NCI-H2081 treated with DMSO at 0.1 percent for 48 hours (cell line): ENCODE results near the gene ECT2L.

Source experiments
- DNase-seq: peaks from one replicate; lab custom pipeline; 2025; lab: John Stamatoyannopoulos, UW

Gene ECT2L, protein sequence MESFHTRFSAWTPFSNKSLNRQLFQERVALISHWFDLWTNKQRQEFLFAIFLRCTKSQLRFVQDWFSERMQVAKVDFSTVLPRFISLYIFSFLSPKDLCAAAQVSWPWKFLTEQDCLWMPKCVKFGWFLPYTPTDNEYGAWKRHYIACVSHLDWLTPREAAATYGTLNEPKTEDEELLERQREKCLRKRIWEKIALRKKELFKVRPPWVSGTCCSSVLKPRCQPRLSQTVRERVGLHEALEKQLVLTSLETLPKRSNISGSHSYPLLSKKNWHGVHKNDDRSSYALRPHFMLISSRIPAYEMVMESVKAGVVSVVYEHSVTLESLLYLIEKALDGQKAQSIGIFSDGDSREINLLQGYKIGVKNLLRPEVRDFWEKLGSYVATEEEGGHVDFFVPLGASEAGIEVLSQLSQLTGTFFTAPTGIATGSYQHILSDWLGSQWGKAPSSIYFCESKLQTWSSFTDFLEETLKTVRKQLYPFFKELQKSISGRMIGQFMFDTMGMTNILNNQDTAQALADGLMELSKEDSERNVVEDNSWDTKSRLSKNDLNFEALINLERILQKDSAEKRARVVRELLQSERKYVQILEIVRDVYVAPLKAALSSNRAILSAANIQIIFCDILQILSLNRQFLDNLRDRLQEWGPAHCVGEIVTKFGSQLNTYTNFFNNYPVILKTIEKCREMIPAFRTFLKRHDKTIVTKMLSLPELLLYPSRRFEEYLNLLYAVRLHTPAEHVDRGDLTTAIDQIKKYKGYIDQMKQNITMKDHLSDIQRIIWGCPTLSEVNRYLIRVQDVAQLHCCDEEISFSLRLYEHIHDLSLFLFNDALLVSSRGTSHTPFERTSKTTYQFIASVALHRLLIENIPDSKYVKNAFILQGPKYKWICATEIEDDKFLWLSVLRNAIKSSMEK

DNA sequence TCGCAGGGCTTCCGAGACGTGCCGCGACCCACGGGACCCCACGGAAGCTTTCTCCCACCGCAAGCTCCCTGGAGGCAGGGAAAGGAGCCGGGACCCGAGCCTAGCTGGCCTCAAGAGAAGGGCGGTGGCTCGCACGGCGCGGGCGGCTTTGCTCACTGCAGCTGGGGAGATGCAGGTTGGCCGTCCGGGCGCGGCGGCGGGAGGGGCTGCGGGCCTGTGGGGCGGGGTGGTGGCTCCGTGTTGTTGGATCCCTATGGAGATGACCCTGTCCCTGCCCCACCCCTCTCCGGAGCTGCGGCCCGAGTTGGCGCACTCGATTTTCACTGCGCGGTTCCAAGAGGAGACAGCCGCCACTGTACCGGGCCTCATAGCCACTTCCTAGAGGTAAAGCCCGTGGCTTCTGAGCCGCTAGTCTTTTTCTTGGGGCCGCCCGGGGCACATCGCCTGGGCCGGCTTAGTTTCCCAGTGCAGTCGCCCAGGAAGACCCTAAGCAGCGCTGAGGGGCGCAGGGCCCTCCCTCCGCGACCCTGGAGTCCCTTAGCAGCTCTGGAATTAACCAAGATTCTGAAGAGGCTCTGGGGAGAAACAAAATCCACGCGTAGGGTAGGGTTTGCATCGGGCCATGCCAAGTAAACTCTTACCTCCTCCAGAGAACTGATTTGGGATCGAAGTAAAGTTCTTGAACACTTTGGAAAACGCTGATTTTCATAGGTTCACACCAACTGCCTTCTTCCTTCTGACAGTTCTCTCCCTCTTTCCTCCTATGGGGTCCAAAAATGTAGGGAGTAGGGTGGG is at the start of gene ECT2L:
Gene ECT2L, plus strand, starts transcription at position 279 of the 795 bp plus-strand sequence. CDS start 17,188 bp downstream, outside the sequence.
- no peak for DNase-seq

DNA sequence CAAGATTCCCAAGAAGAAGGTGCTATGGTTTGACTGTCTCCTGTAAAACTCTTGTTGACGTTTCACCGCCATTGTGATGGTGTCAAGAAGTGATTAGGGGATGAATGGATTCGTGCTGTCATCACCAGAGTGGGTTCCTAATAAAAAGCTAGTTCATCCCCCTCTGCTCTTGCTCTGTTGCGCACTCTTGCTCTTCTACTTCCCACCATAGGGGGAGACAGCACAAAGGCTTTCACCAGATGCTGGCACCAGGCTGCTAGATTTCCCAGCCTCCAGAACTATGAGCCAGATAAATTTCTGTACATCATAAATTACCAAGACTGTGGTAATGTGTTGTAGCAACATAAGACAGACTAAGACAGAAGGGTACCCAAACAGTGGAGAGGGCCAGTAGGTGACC is 43.9 kb upstream of the ECT2L start:
- no peak for DNase-seq

DNA sequence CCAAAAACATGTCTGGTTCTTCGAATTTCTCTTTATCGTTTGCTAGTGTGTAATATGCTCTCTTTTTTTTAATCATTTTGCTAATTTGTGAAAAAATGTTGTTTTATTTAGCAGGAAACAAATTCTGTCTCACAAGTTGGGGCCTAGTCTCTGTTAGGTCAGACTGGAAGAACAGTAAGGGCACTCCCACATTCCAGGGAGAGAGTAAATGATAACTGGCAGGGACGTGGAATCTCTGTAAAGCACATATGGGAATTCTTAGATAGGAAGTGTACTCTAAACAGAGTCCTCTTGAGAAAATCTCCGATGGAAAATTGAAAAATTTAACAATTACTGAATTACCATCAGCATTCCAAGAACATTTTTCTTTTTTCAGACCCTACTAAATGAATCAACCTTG is 38.8 kb upstream of the ECT2L start:
- no peak for DNase-seq

DNA sequence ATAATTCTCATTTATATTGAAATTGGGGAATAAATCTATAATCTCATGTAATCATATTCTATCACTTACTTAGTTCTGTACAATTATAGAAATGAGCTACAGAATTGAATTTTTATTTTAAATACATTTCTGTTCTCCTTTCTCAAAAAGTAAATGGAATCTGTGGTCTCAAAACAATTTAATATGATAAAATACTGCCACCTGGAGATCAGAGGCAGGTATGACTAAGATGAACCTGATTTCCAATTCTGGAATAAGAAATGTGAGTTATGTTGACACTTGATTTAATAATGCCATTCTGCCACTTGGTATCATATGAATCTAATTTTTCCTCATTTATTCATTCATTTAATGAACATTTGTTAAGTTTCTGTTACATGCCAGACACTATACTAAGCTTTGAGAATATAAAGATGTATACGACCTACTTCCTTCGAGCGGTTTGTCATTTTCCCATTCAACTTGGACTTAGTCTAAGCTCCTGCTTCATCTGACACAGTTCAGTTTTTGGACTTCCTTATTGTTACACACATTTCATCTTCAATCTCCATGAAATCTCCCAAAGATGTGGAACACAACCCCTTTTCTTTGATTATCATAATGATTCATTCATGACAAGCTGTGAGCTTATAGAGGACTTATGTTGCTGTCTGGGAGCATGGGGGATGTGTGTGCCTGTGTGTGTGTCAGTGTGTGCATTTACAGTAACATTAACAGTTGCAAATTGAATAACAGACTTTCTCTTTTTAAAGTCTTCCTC is 29.8 kb upstream of the ECT2L start:
- no peak for DNase-seq

DNA sequence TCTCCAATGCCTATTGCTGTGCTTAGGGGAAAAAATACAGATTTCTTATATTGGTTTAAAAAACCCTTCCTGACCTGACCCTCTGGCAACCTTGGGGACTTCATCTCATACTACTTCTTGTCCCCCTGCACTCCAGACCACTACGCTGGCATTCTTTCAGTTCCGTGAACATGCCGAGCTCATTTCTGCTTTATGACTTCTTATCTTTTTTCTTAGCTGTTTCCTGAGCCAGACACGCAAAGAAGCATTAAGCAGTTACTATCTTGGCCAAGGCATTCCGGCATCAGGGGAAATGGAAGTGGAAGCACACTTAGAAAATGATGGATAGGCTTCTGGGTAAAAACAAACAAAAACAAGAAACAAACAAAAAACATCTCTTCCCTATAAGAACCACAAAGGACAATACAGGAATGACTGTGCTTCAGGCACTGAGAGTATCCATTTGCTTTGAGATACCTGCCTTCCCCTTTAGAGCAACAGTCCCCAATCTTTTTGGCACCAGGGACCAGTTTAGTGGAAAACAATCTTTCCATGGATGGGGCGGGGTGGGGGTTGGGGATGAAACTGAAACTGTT is 26.7 kb upstream of the ECT2L start:
- DNase-seq, result no peak

DNA sequence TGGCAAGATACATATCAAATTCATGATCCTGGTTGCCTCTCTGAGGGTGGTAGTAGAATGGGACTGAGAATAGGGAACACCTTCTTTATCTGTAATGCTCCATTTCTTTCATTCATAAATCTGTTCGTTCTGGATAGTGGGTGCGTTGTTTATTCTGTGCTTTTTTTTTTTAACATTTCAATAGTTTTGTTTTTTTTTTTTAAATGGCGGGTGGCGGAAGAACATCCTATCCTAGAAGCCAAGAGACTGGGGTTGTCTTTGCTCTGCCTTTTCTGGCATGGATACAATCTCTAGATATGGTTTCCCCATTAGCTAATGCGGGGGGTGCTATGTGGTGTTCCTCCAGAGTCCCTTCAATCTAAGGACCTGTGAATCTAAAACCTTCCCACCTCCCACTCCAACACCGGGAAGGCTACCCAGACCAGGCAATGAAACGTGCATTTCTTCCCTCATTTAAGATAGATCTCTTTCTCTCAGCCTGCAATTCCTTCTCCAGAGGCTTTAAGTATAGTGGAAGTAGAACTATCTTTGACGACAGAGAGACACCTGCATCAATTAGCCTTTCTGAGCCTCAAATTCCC is 23.2 kb upstream of the ECT2L start:
- DNase-seq, result no peak

DNA sequence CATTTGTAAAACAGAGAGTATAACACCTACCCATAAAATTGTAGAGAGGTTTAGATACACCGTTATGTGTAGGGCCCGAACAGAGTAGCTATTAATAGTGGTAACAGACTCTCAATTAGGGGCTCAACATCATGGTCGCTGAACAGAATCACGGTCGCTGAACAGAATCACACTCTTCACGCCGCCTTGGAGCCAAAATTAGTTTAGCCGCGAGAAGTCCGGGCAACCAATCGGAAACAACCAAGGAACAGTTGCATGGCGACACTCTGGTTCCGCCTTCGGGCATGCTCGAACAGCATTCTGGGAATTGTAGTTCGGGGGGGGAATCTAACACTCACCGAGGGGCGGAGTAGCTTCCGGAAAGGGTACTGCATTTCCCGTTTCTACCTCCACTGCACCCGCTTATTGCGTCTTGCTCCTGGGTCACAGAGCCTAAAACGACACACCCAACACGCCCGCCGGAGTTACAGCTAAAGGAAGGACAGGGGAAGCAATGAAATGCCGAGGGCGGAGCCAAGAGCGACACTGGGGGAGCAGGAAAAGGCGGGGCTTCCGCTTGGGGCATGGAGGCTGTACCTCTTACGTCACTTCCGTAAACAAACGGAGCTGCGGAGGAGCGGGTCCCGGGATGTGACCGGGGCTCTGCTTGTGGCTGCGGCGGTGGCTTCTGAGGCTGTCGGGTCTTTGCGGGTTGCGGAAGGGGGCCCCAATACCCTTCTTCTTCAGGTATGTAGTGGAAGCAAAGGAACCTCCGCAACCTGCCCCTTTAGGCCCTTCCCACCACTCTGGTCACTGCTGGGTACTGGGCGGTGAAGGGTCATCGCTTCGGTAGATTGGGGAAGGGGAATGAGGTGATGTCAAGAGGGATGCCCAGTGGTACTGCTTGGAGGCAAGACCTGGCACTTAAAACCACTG is 22.5 kb upstream of the ECT2L start, which contains the start of gene CCDC28A:
Gene CCDC28A, plus strand, starts transcription at position 593 of the 915 bp plus-strand sequence. CDS start 2,352 bp downstream, outside the sequence.
- peak; percentile 81 for DNase-seq

DNA sequence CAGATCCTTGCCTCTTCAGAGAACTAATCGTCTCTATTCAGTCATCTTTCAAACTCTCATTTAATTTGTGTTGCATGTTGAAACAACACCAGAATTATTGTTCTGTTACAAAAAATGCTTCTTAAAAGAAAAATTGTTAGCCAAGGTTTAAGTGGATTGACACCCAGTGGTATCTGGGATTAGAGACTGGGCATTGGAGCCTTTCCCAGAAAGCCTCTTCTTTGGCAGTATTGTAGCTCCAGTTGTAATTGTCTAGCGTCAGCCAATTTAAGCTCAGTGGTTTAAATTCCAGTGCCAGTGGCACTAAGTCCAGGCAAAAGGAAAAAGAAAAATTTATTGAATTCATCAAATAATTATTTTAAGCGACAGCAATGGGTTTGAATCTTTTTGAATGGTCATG is 21.5 kb upstream of the ECT2L start:
- DNase-seq, result no peak

DNA sequence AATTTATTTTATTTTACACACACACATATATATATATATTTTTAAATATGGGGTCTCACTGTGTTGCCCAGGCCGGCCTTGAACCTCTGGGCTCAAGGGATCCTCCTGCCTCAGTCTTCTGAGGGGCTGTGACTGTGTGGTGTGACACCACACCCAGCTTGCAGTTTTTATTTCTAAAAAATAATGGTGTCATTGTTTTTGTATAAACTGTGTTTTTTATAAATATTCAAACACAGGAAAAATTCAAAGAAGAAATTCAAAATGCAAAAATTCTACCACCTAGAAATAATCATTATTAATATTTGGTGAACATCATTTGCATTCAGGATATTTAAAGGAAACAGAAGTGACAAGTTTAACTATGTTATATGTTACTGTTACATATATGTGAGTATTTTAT is 19.2 kb upstream of the ECT2L start:
- no peak for DNase-seq

DNA sequence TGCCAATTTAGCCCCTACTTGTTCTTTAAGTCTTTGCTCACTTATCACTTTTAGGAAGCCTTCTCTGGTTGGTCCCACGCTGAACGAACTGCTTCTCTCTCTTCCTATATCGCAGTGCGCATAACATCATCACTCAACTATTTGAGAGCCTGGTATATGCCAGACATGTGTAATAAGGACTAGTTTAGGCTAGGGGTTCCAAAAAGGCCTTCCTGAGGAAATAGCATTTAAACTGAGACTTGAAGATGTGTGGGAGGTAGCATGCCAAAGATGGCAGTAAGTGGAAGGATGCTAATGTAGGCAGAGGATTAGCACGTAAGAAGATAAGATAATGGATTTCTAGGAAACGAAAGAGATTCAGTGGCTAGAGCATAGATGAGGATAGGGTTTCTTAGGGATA is 17.6 kb upstream of the ECT2L start:
- DNase-seq, result no peak

DNA sequence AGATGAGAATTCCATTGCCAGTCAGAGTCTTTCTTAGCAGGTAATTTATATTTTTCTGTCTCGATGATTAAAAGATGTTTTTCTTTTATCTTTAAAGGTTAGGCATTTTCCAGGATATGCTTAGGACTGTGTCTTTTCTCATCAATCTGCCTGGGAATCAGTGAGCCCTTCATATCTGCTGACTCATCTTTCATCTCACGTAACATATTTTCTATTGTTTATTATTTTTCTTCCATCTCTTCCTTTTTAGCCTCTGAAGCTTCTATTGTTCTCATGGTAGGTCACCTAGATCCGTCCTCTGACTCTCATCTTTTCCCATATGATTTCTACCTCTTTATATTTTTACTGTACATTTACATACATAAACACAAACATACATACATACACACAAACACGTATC is 13.6 kb upstream of the ECT2L start:
- DNase-seq, result no peak

DNA sequence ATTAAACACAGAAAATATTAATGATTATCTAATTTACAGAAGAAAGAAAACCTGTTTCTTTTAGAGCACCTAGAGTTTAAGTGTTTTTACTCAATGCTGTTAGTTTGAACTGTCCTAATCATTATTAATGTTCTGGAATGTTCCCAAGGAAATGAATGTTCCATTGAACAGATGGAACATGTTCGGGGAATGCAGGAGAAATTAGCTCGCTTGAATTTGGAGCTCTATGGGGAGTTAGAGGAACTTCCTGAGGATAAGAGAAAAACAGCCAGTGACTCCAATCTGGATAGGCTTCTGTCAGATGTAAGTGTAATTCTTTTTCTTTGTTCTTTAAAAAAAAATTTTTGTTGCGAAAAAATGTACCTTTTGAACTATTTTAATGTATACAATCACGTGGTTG is 10.8 kb upstream of the ECT2L start:
- DNase-seq, result no peak

DNA sequence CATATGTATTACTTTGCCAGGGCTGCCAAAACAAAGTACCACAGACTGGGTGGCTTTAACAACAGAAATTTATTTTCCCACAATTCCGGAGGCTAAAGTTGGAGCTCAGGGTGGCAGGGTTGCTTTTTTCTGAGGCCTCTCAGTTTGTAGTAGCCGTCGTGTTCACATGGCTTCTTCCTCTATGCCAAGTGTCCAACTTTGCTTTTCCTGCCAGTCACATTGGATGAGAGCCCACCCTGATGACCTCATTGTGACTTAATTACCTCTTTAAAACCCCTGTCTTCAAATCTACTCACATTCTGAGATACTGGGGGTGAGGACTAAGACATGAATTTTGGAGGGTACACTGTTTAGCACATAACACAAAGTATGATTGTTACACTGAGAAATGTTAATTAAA is 9.9 kb upstream of the ECT2L start:
- no peak for DNase-seq

DNA sequence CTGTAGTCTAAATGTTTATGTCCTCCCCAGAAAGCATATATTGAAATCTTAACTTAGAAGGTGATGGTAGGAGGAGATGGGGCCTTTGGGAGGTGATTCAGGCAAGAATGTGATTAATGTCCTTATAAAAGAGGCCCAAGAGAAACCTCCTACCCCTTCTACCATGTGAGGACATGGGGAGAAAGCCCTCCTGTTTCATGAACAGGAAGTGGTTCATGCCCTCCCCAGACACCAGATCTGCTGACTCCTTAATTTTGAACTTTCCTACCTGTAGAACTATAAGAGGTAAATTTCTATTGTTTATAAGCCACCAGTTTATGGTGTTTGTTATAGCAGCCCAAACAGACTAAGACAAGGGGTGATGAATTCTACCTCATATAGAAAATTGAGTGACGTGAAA is 8.7 kb upstream of the ECT2L start:
- DNase-seq, result no peak

DNA sequence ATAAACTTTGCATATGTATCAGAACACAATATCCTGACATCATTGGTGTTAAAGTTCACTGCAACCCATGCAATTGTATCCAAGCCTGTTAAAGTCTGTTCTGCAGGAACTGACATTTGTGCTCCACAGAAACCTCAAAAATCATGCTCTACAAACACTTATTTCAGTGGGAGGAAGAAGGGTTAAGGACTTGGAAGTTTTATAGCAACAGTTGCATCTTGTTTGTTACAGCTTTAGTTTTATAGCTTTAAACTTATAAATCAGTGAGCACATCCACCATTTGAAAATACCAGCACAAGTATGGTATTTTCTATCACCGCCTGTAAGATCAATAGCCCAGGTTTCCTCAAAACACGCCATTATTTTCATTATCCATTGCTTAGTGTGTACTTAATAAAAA is 884 bp downstream of the ECT2L start:
- DNase-seq, result no peak

DNA sequence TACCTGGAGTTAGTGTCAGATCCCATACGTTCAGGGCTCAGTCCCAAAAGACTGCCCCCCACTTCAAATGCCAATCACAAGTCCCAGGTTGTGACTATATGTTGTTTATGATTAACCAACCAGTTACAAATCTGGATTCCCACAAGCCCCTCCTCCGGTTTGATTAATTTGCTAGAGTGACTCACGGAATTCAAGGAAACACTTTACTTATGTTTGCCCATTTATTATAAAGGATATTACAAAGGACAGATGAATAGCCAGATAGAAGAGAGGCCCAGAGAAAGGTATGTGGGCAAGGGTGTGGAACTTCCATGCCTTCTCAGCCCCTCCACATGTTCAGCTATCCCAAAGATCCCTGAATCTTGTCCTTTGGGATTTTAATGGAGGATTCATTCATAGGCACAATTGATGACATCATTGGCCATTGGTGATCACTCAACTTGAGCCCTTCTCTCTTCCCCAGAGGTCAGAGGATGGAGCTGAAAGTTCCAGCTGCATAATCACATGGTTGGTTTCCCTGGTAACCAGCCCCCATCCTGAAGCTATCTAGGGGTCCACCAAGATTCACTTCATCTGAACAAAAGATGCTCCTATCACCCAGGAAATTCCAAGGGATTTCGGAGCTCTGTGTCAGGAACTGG is 2.0 kb downstream of the ECT2L start:
- DNase-seq, result no peak

DNA sequence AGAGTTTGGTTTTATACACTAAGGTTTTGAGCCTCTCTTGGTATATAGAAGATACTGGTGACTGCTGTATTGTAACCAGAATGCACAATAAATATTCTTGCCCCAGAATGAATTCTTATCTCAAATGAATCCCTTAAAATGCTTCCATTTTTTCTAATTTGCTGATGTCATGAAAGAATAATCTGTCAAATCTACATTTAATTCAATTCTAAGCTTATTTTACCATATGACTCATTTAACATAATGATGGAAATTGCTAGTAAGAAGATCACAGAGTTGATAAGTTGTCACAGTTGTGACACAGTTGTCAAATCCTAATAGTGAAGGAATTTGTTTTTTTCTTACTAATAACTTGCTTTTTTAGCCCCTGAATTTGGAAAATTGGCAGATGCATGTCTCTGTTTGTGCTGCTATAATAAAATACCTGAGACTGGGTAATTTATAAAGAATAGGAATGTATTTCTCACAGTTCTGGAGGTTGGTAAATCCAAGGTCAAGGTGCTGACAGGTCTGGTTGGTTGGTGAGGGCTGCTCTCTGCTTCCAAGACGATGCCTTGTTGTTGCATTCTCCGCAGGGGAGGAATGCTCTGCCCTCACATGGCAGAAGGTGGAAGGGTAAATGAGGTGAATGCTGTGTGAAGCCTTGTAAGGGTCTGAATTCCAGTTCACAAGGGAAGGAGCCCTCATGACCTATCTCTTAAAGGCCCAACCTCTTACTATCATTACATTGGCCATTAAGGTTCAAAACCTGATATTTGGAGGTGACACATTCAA is 4.7 kb downstream of the ECT2L start:
- DNase-seq, result no peak

DNA sequence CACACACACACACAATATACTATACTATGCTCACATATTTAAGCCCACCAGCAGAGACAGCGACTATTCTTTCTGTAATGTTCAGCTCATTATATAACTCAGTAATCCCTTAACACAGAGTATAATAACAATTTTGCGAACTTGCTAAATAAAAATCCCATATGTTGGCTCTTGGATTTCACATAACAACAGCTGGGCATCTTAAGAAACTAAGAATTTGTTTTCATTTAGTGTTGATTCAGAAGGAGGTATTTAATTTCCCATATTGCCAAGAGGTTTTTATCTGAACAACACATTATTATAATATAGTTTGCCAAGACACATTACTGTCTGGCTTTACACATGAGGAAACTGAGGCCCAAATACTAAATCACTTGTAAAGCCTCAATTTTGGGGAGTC is 7.4 kb downstream of the ECT2L start:
- DNase-seq, result no peak
